Measurements from ENCODE around the gene VPS35L.
A peak's percentile ranks its signal among the peaks of the same experiment; 100 is the strongest.
"Not testable (repeated sequence)": the region's sequence is repeated elsewhere in the genome, so short reads cannot be mapped to it uniquely, and the experiment has no call there.

Gene VPS35L

DNA sequence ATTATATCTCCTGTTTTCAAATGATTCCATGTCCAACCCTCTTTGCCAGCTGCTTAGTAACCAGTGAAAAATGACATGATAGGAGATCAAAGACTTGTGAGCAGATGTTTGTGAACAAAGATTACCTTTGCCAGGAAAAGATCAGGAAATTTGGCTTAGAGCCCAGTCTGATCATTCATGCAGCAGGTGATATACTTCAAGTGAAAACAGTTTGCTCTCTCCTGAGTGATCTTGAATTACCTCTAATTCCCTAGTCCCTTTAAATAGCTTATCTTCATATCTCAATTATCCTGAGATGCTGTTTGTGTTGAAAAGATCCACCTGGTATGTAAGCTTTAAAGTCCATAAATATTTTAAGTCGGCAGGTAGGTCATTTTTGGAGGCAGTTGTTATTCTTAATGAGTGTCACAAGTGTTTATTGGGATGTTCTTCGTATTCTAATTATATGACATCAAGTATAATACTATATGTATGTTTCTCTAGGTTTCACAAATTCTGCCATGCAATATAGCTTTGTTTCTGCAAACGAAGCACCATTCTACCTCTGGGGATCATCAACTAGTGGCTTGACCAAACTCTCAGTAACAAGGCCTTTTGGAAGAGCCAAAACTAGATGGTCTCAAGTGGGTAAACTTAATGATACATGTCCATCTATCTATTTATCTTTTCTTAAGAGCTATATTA is 13.2 kb upstream of the VPS35L start:
- DNase-seq: peak; percentile 97

GRCh38 chr16:19543278-19543996 is 12.1 kb upstream of the VPS35L start:
- not testable (repeated sequence) for DNase-seq

DNA sequence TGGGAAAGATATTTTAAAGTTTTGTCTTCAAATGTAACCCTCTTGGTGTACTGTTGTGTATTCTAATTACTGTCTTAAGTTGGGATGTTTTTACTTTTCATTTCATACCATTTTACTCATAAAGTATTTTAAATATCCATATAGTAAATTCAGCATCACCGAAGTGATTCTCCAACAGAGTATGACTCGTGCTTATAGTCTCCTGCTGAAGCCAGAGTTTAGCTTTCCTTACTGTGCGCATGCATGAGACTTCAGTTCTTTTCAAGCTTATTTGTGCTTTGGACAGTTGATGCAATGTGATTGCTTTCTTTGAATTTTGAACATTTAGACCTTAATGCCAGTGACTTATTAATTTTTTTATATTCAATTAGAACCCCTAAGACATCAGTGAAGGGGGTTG is 7.4 kb upstream of the VPS35L start:
- DNase-seq: no peak

DNA sequence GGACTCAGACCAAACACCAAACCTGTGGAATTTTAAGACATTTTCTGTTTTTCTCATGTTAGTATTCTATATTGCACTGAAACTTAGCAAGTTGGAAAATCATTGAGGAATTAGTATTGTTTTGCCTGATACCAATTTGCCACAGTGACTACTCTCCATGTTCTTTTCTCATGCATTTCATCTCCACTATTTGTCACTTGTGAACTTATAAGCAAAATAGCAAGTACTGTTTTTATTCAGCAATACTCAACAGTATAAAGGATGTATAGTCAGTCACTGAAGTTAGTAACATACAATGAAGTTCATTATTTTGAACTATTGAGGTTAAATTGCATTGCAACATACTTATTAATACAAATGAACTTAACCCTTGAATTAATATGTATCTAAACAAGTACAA is 5.8 kb upstream of the VPS35L start:
- DNase-seq: no peak

DNA sequence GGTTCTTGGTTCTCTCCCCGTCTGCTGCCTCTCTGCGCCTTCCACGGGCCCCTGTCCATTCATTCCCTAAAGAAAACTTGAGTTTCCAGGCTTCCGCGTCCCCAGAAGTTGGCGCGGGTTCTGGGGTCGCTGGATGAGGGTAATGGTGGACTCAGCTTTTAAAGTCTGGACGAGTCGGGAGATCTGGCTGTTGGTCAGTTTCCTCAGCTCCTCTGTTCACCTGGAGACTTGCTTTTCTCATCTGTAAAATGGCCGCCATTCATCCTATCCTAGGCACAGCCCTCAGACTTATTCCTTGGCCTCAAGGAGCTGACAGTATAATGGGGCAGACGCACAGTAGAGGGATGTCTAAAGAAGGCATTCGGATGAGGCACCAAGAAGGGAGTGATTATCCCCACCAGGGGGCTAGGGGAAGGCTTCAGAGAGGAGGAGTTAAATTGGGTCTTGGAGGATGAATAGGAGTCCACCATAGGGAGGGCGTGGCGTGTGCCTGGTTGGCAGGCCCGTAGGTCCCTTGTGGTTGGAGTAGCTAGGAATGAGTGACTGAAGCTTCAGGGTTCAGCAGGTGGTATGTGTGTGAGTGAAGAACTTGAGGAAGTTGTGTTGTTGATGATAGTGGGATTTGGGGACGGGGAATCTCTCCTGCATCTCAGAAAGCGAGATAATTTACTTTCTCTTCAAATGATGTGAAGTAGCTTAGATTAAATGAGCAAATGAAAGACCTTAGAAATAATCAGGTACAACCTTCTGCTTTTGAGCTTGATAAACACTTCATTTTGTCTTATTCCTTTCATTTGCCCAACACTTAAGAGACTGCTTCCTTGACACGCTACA is 652 bp downstream of the VPS35L start:
- DNase-seq: no peak

DNA sequence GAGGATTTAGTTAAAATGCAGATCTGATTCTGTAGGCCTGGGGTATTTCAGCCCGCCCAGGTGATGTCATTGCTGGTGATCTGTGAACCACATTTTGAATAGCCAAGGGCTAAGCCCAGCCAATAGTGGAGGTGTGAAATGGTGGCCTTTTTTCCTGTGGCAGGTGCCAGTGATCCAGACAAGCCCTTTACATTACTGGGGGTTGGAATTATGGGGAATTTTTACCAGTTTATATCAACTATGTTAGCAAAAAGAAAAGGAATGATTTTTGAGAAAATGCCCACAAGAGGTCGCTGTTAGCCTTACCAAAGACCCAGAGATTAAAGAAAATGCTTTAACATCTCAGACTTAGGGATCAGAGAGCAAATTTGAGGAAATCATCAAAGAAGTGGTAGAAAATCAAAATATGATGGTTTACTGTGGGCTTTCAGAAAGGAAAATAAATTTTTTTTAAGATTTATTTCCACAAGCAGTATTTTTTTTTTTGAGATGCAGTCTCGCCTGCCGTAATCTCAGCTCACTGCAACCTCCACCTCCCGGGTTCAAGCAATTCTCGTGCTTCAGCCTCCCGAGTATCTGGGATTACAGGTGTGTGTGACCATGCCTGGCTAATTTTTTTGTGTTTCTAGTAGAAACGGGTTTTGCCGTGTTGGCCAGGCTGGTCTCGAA is 3.9 kb downstream of the VPS35L start:
- no peak for DNase-seq

DNA sequence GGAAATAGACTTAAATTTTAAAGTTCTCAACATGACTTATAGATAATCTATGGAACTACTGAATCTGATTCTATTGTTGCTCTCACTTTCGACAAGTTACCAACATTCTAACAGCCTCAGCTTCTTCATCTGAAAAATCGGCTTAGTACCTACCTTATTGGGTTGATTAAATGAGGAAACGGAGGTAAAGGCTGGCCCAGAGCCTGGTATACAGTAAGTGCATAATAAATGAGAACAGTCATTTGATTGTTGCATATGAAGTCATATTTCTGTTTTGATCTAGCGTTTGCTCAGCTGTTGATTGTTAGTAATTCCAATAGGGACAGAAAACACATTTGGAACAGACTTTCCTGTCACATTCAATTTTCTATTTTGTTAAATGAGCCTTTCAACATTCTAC is 4.6 kb downstream of the VPS35L start:
- no peak for DNase-seq

GRCh38 chr16:19563377-19563776 is 7.9 kb downstream of the VPS35L start:
- DNase-seq: no peak

- no peak for DNase-seq
These were observed 10.9 kb downstream of the VPS35L start for GRCh38 chr16:19566362-19566761.

DNA sequence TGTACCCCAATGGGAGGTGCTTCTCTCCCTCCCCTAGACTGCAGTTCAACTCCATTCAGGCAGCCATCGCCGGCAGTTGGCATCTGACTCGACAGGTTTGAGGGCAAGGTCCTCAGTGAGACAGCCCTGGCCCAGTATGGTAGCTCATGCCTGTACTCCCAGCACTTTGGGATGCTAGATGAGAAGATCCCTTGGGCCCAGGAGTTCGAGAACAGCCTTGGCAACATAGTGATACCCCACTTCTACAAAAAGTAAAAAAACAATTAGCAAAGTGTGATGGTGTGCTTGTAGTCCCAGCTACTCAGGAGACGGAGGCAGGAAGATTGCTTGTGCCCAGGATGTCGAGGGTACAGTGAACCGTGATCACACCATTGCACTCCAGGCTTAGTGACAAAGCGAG is 12.1 kb downstream of the VPS35L start:
- DNase-seq: no peak

GRCh38 chr16:19573997-19574396 is 18.5 kb downstream of the VPS35L start:
- no peak for DNase-seq

GRCh38 chr16:19574615-19575014 is 19.1 kb downstream of the VPS35L start:
- DNase-seq: no peak

GRCh38 chr16:19578378-19578971 is 23.0 kb downstream of the VPS35L start:
- DNase-seq: no peak

- no peak for DNase-seq
These were observed 26.7 kb downstream of the VPS35L start for GRCh38 chr16:19582050-19582831.

DNA sequence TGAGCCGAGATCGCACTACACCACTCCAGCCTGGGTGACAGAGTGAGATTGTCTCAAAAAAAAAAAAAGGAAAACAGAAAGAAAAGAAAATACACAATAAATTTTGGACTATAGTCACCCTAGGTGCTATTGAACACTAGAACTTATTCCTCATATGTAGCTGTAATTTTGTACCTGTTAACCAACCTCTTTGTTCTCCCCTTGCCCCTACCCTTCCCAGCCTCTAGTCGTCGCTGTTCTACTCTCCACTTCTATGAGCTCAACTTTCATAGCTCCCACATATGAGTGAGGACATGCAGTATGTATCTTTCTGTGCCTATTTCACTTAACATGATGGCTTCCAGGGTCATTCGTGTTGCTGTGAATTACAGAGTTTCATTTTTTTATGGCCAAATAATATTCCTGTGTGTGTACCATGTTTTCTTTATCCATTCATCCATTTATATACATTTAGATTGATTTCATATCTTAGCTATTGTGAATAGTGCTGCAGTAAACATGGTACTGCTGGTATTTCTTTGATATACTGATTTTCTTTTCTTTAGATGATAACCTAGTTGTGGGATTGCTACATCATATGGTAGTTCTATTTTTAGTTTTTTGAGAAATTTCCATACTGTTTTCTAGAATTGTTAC is 28.3 kb downstream of the VPS35L start:
- DNase-seq: no peak

GRCh38 chr16:19588661-19589060 is 33.2 kb downstream of the VPS35L start:
- DNase-seq: no peak

DNA sequence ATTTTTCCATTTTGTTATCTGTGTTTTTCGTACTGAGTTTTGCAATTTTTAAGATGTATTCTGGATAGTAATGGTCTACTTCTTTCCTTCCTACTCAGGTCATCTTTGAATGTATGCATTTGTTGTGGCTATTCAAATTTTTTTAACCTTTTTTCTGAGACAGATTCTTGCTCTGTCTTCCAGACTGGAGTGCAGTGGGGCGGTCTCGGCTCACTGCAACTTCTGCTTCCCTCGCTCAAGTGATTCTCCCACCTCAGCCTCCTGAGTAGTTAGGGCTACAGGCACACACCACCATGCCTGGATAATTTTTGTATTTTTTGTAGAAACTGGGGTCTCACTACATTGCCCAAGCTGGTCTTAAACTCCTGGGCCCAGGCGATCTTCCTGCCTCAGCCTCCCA is 33.6 kb downstream of the VPS35L start:
- DNase-seq: no peak

DNA sequence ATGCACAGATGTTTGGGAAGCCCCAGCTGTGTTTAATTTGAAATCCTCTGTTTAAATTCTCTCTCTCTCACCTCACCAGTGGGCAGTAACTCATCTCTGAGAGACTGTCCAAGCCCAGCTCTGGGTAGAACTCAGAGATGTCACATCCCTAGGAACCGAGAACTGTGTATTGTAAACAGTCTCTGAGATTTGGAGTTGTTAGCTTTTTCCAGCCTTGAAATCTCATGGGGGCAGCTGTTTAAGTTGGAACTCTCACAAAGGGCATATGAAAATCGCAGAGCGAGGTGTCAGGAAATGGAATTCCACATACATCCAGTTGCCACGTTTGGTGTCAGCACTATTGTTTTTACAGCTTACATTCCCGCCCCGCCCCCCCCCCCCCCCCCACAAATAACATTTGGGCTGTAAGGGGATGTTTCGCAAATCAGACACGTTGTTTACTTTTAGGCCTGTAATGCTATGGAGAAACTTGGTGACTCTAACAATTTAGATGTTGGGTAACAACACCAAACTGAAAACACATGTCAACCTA is 34.3 kb downstream of the VPS35L start:
- no peak for DNase-seq

DNA sequence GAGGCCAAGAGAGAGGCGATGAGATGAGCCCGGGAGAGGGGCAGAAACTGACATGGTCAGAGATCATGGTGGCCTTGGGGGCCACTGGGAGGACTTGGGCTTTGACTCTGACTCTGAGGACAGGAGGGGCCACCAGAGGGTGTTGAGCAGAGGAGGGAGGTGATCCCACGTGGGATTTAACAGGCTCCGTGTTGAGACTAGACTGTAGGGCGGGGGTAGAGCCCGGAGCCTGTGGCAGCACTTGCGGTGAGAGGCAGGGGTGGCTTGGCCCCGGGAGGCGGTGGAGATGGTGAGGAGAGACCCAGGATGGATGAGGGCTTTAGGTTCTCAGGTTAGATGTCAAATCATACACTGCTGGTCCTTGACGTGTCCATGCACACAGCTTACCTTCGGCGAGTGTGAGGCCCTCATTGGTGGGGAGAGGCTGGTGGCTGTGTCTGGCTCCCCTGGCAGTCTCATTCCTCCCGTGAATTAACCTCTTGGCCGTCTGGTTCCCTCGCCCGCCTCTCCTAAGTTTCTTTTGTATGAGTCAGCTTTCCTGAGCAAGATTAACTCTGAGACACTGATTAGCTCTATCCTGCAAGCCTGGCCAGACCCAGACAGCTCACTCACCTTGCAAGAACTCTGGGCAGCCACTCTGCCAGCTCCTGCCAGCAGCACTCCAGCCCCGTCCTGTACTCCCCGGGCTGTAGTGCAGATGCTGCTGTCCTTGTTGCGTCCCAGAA is 39.7 kb downstream of the VPS35L start:
- DNase-seq: no peak

DNA sequence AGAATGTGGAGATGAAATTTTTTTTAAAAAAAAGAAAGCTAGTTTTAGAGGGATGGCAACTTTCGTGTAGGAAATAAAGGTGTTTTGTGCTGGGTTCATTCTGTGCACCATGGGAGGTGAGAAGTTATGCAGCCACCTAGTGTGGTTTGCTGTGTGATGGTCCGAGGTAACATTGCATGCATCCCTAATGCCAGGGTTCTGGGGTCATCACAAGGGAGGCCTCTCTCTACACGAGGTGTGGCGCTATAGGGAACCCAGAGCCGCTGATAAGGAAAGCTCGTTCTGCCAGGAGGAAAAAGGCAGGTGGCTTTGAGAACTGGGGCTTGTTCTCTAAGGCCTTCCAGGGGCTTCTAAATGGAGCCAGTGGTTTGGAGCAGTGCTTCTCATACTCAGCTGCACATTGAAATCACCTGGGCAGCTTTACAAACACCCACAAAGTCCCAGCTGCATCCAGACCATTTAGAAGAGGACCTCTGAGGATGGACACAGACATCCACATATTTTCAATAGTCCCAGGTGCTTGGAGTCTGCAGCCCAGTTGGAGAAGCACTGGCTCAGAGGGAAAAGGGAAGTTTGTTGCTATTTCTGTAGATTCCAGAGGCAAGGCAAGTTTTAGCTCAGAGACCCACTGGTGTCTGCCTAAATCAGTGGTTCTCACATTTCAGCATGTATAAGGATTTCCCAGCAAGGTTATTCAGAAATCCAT is 43.5 kb downstream of the VPS35L start:
- no peak for DNase-seq

Data from NCI-H524 treated with DMSO at 0.1 percent for 48 hours (cell line).